Measurements from ENCODE around the gene CYP2U1.

- no peak for TF ChIP-seq NBN (IDR thresholded peaks at IDR 0.05; ENCODE audit: low read depth)
- TF ChIP-seq, protein P1, sequence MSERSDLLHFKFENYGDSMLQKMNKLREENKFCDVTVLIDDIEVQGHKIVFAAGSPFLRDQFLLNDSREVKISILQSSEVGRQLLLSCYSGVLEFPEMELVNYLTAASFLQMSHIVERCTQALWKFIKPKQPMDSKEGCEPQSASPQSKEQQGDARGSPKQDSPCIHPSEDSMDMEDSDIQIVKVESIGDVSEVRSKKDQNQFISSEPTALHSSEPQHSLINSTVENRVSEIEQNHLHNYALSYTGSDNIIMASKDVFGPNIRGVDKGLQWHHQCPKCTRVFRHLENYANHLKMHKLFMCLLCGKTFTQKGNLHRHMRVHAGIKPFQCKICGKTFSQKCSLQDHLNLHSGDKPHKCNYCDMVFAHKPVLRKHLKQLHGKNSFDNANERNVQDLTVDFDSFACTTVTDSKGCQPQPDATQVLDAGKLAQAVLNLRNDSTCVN (CRISPR knock-in tag; IDR thresholded peaks at IDR 0.05), result no peak
- TF ChIP-seq CBX3 (IDR thresholded peaks at IDR 0.05; ENCODE audit: borderline replicate concordance in 1 of 2, low read length in 2 of 2), result no peak
- no peak for TF ChIP-seq CTCF (IDR thresholded peaks at IDR 0.05 in 2 of 3, conservative IDR thresholded peaks at IDR 0.05 in 1 of 3; ENCODE audit: insufficient read depth in 2 of 3, low read depth in 1 of 3, low read length in 3 of 3)
- TF ChIP-seq ZNF24 (IDR thresholded peaks at IDR 0.05), result no peak
- no peak for TF ChIP-seq TCF7L2 (IDR thresholded peaks at IDR 0.05; ENCODE audit: low read depth, low read length)
- TF ChIP-seq ELF1 (tag; IDR thresholded peaks at IDR 0.05), result no peak
- TF ChIP-seq CHD4 (IDR thresholded peaks at IDR 0.05; ENCODE audit: insufficient read depth, insufficient replicate concordance, low read depth, low read length, poor library complexity, severe bottlenecking), result no peak
- TF ChIP-seq GABPB1 (CRISPR knock-in tag; IDR thresholded peaks at IDR 0.05), result no peak
Observed at GRCh38 chr4:107902715-107903114, 28.6 kb upstream of the CYP2U1 start.
